GM18526 (cell line): ENCODE data around the gene EIF4G3.

Experiments used
- POLR2A ChIP-seq: IDR thresholded peaks from 3 replicates; pipeline ENCODE4 v1.6.1; 2011; ENCODE audit not compliant: insufficient read length; ENCODE audit errors: extremely low read depth

The EIF4G3 gene

GRCh38 chr1:21060523-21060922 is 116.2 kb downstream of the EIF4G3 start:
- TF ChIP-seq POLR2A: no peak

GRCh38 chr1:21059021-21059420 is 117.7 kb downstream of the EIF4G3 start:
- no peak for TF ChIP-seq POLR2A

GRCh38 chr1:21058035-21058793 is 118.5 kb downstream of the EIF4G3 start:
- no peak for TF ChIP-seq POLR2A

- TF ChIP-seq POLR2A: no peak
Observed at GRCh38 chr1:21052034-21052433, 124.7 kb downstream of the EIF4G3 start.

- no peak for TF ChIP-seq POLR2A
Observed at GRCh38 chr1:21051177-21051825, 125.4 kb downstream of the EIF4G3 start.

GRCh38 chr1:21050031-21050430 is 126.7 kb downstream of the EIF4G3 start:
- no peak for TF ChIP-seq POLR2A

- TF ChIP-seq POLR2A: no peak
Observed at GRCh38 chr1:21048462-21048861, 128.2 kb downstream of the EIF4G3 start.

- TF ChIP-seq POLR2A: no peak
Observed at GRCh38 chr1:21046132-21046531, 130.6 kb downstream of the EIF4G3 start.

GRCh38 chr1:21045351-21045750 is 131.3 kb downstream of the EIF4G3 start:
- TF ChIP-seq POLR2A: no peak

- TF ChIP-seq POLR2A: no peak
Observed at GRCh38 chr1:21042929-21043605, 133.6 kb downstream of the EIF4G3 start.

GRCh38 chr1:21041541-21041940 is 135.2 kb downstream of the EIF4G3 start:
- no peak for TF ChIP-seq POLR2A

- TF ChIP-seq POLR2A: no peak
Observed at GRCh38 chr1:21037091-21037490, 139.6 kb downstream of the EIF4G3 start.

- TF ChIP-seq POLR2A: no peak
Observed at GRCh38 chr1:21035794-21036193, 140.9 kb downstream of the EIF4G3 start.

GRCh38 chr1:21034725-21035628 is 141.7 kb downstream of the EIF4G3 start:
- no peak for TF ChIP-seq POLR2A

GRCh38 chr1:21032741-21033140 is 144.0 kb downstream of the EIF4G3 start:
- no peak for TF ChIP-seq POLR2A
